ENCODE results near the gene CHD6.

The CHD6 gene

GRCh38 chr20:41638456-41638855 lies 20.3 kb upstream of the CHD6 start:
- H3K27me3 ChIP-seq (ENCODE audit: control insufficient read depth, insufficient read depth, low read length), result no peaks in the 10 kb centered on the region
- no peaks in the 10 kb centered on the region for H3K9me3 ChIP-seq (ENCODE audit: control insufficient read depth, insufficient read depth, low read length)
- H3K4me3 ChIP-seq (ENCODE audit: low read depth, low read length), result no peak overlapping the region
- no peak overlapping the region for H3K9ac ChIP-seq (ENCODE audit: low read depth, low read length)
- H3K36me3 ChIP-seq (ENCODE audit: control insufficient read depth, insufficient read depth, low read length), result no peaks in the 10 kb centered on the region
- peaks cover 3% of the 10 kb centered on the region for H3K4me1 ChIP-seq (ENCODE audit: control insufficient read depth, insufficient read depth, low read length)

- H3K4me3 ChIP-seq (ENCODE audit: low read depth, low read length), result no peak overlapping the region
- no peak overlapping the region for H3K9ac ChIP-seq (ENCODE audit: low read depth, low read length)
- H3K4me1 ChIP-seq (ENCODE audit: control insufficient read depth, insufficient read depth, low read length), result peaks cover 3% of the 10 kb centered on the region
- no peaks in the 10 kb centered on the region for H3K27me3 ChIP-seq (ENCODE audit: control insufficient read depth, insufficient read depth, low read length)
- H3K36me3 ChIP-seq (ENCODE audit: control insufficient read depth, insufficient read depth, low read length), result no peaks in the 10 kb centered on the region
- H3K9me3 ChIP-seq (ENCODE audit: control insufficient read depth, insufficient read depth, low read length), result no peaks in the 10 kb centered on the region
Measured at GRCh38 chr20:41635158-41635557, 17.0 kb upstream of the CHD6 start.

GRCh38 chr20:41632896-41633295 lies 14.7 kb upstream of the CHD6 start:
- no peak overlapping the region for H3K9ac ChIP-seq (ENCODE audit: low read depth, low read length)
- H3K27me3 ChIP-seq (ENCODE audit: control insufficient read depth, insufficient read depth, low read length), result no peaks in the 10 kb centered on the region
- H3K36me3 ChIP-seq (ENCODE audit: control insufficient read depth, insufficient read depth, low read length), result no peaks in the 10 kb centered on the region
- H3K4me1 ChIP-seq (ENCODE audit: control insufficient read depth, insufficient read depth, low read length), result no peaks in the 10 kb centered on the region
- H3K9me3 ChIP-seq (ENCODE audit: control insufficient read depth, insufficient read depth, low read length), result no peaks in the 10 kb centered on the region
- H3K4me3 ChIP-seq (ENCODE audit: low read depth, low read length), result no peak overlapping the region

GRCh38 chr20:41631826-41632225 lies 13.6 kb upstream of the CHD6 start:
- H3K9me3 ChIP-seq (ENCODE audit: control insufficient read depth, insufficient read depth, low read length), result no peaks in the 10 kb centered on the region
- no peak overlapping the region for H3K4me3 ChIP-seq (ENCODE audit: low read depth, low read length)
- H3K36me3 ChIP-seq (ENCODE audit: control insufficient read depth, insufficient read depth, low read length), result no peaks in the 10 kb centered on the region
- no peaks in the 10 kb centered on the region for H3K4me1 ChIP-seq (ENCODE audit: control insufficient read depth, insufficient read depth, low read length)
- H3K9ac ChIP-seq (ENCODE audit: low read depth, low read length), result no peak overlapping the region
- no peaks in the 10 kb centered on the region for H3K27me3 ChIP-seq (ENCODE audit: control insufficient read depth, insufficient read depth, low read length)

GRCh38 chr20:41630846-41631245 lies 12.7 kb upstream of the CHD6 start:
- Histone ChIP-seq H3K9me3 (ENCODE audit: control insufficient read depth, insufficient read depth, low read length) (no peaks in the 10 kb centered on the region), H3K4me1 (ENCODE audit: control insufficient read depth, insufficient read depth, low read length) (no peaks in the 10 kb centered on the region), H3K36me3 (ENCODE audit: control insufficient read depth, insufficient read depth, low read length) (no peaks in the 10 kb centered on the region), H3K27me3 (ENCODE audit: control insufficient read depth, insufficient read depth, low read length) (no peaks in the 10 kb centered on the region), H3K4me3 (ENCODE audit: low read depth, low read length) (no peak overlapping the region), H3K9ac (ENCODE audit: low read depth, low read length) (no peak overlapping the region)

GRCh38 chr20:41627611-41628244 lies 9.6 kb upstream of the CHD6 start:
- H3K9ac ChIP-seq (ENCODE audit: low read depth, low read length), result no peak overlapping the region
- no peak overlapping the region for H3K4me3 ChIP-seq (ENCODE audit: low read depth, low read length)
- no peaks in the 10 kb centered on the region for H3K9me3 ChIP-seq (ENCODE audit: control insufficient read depth, insufficient read depth, low read length)
- no peaks in the 10 kb centered on the region for H3K36me3 ChIP-seq (ENCODE audit: control insufficient read depth, insufficient read depth, low read length)
- no peaks in the 10 kb centered on the region for H3K4me1 ChIP-seq (ENCODE audit: control insufficient read depth, insufficient read depth, low read length)
- no peaks in the 10 kb centered on the region for H3K27me3 ChIP-seq (ENCODE audit: control insufficient read depth, insufficient read depth, low read length)

- Histone ChIP-seq H3K4me1 (ENCODE audit: control insufficient read depth, insufficient read depth, low read length) (no peaks in the 10 kb centered on the region), H3K9me3 (ENCODE audit: control insufficient read depth, insufficient read depth, low read length) (no peaks in the 10 kb centered on the region), H3K4me3 (ENCODE audit: low read depth, low read length) (no peak overlapping the region), H3K9ac (ENCODE audit: low read depth, low read length) (no peak overlapping the region), H3K27me3 (ENCODE audit: control insufficient read depth, insufficient read depth, low read length) (no peaks in the 10 kb centered on the region), H3K36me3 (ENCODE audit: control insufficient read depth, insufficient read depth, low read length) (no peaks in the 10 kb centered on the region)
Measured at GRCh38 chr20:41627001-41627495, 8.9 kb upstream of the CHD6 start.

- H3K4me1 ChIP-seq (ENCODE audit: control insufficient read depth, insufficient read depth, low read length), result peaks cover 6% of the 10 kb centered on the region
- no peak overlapping the region for H3K9ac ChIP-seq (ENCODE audit: low read depth, low read length)
- H3K9me3 ChIP-seq (ENCODE audit: control insufficient read depth, insufficient read depth, low read length), result no peaks in the 10 kb centered on the region
- no peaks in the 10 kb centered on the region for H3K36me3 ChIP-seq (ENCODE audit: control insufficient read depth, insufficient read depth, low read length)
- no peaks in the 10 kb centered on the region for H3K27me3 ChIP-seq (ENCODE audit: control insufficient read depth, insufficient read depth, low read length)
- no peak overlapping the region for H3K4me3 ChIP-seq (ENCODE audit: low read depth, low read length)
Measured at GRCh38 chr20:41623625-41624375, 5.6 kb upstream of the CHD6 start.

GRCh38 chr20:41622584-41622983 lies 4.4 kb upstream of the CHD6 start:
- H3K27me3 ChIP-seq (ENCODE audit: control insufficient read depth, insufficient read depth, low read length), result no peaks in the 10 kb centered on the region
- no peaks in the 10 kb centered on the region for H3K9me3 ChIP-seq (ENCODE audit: control insufficient read depth, insufficient read depth, low read length)
- no peak overlapping the region for H3K9ac ChIP-seq (ENCODE audit: low read depth, low read length)
- H3K4me1 ChIP-seq (ENCODE audit: control insufficient read depth, insufficient read depth, low read length), result peaks cover 6% of the 10 kb centered on the region
- H3K36me3 ChIP-seq (ENCODE audit: control insufficient read depth, insufficient read depth, low read length), result no peaks in the 10 kb centered on the region
- H3K4me3 ChIP-seq (ENCODE audit: low read depth, low read length), result no peak overlapping the region

- no peaks in the 10 kb centered on the region for H3K27me3 ChIP-seq (ENCODE audit: control insufficient read depth, insufficient read depth, low read length)
Measured at GRCh38 chr20:41621971-41622370, 3.8 kb upstream of the CHD6 start.

GRCh38 chr20:41621421-41621820 lies 3.2 kb upstream of the CHD6 start:
- H3K4me3 ChIP-seq (ENCODE audit: low read depth, low read length), result no peak overlapping the region
- H3K36me3 ChIP-seq (ENCODE audit: control insufficient read depth, insufficient read depth, low read length), result no peaks in the 10 kb centered on the region
- no peaks in the 10 kb centered on the region for H3K27me3 ChIP-seq (ENCODE audit: control insufficient read depth, insufficient read depth, low read length)
- no peak overlapping the region for H3K9ac ChIP-seq (ENCODE audit: low read depth, low read length)
- no peaks in the 10 kb centered on the region for H3K9me3 ChIP-seq (ENCODE audit: control insufficient read depth, insufficient read depth, low read length)
- peaks cover 10% of the 10 kb centered on the region for H3K4me1 ChIP-seq (ENCODE audit: control insufficient read depth, insufficient read depth, low read length)

More at GRCh38 chr20:41621971-41622370, 3.8 kb upstream of the CHD6 start:
- Histone ChIP-seq H3K9ac (ENCODE audit: low read depth, low read length) (no peak overlapping the region), H3K9me3 (ENCODE audit: control insufficient read depth, insufficient read depth, low read length) (no peaks in the 10 kb centered on the region), H3K36me3 (ENCODE audit: control insufficient read depth, insufficient read depth, low read length) (no peaks in the 10 kb centered on the region), H3K4me3 (ENCODE audit: low read depth, low read length) (no peak overlapping the region), H3K4me1 (ENCODE audit: control insufficient read depth, insufficient read depth, low read length) (peaks cover 7% of the 10 kb centered on the region)

All from iPS-15b (cell line).